ENCODE data around the gene WNT5A. TPM values are rescaled to one million over a fixed set of nuclear protein-coding genes. Genes with fewer than 3 reads are reported as not detected.

The WNT5A gene
- total and polyA plus RNA-seq, 3 donors from 2014 or later, result 3.4 to 12.4 (median 11.1) TPM

DNA sequence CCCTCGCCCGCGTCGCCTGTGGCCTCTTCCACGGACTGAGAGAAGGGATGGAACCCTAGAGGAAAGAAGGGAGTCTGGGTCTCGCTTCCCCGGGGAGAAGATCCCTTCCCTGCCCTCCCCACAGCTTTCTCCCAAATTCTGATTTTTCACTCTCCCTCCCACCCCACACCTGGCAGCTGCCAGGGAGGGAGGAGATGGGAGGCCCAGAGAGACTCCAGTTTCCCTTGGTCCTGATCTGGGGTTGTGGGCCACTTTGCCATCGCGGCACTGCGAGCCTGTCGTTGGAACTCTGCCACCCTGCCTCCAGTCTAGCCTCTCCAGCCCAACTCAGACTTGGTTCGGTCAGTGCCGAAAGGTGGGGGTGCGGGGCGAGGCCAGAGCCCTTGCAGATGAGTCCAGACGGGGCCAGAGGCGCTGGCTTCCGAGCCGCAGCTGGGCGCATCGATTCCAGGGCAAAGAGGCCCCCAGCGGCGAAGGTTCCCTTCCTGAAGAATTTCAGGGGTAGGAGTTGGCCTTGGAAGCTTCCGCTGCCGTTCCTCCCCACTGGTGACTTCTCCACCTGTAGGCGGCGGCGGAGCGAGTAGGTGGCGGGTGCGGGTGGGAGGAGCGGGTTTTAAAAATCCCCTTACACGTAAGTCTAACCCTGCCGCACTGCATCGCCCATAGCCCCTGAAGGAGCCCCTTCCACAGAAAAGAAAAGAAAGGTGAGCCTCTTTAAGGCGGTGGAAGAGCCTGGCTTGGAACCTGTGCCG lies 5.2 kb downstream of the WNT5A start:
- WGBS, 2 donors, result 3 to 8% methylated on average over 19 to 37 of the region's 37 CpGs
- no peaks in the 10 kb centered on the region for H3K27me3 ChIP-seq
- intact Hi-C loops (cut with DNase I; ENCODE audit: low total_unique reads), result loop anchor here (10.0 kb wide), 1 partner anchor 563 kb away; no protein-coding TSS in a partner anchor
- H3K27ac ChIP-seq, result no peak overlapping the region
- DNase-seq, result peak; percentile 27
- H3K4me1 ChIP-seq, result peaks cover 18% of the 10 kb centered on the region
- H3K4me3 ChIP-seq, result peak overlapping the region; percentile 34 to 81
- TF ChIP-seq, protein P1, sequence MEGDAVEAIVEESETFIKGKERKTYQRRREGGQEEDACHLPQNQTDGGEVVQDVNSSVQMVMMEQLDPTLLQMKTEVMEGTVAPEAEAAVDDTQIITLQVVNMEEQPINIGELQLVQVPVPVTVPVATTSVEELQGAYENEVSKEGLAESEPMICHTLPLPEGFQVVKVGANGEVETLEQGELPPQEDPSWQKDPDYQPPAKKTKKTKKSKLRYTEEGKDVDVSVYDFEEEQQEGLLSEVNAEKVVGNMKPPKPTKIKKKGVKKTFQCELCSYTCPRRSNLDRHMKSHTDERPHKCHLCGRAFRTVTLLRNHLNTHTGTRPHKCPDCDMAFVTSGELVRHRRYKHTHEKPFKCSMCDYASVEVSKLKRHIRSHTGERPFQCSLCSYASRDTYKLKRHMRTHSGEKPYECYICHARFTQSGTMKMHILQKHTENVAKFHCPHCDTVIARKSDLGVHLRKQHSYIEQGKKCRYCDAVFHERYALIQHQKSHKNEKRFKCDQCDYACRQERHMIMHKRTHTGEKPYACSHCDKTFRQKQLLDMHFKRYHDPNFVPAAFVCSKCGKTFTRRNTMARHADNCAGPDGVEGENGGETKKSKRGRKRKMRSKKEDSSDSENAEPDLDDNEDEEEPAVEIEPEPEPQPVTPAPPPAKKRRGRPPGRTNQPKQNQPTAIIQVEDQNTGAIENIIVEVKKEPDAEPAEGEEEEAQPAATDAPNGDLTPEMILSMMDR (IDR thresholded peaks at IDR 0.05), result no peak
- no peak for TF ChIP-seq POLR2A (IDR thresholded peaks at IDR 0.05)
- no peaks in the 10 kb centered on the region for H3K9me3 ChIP-seq
- no peaks in the 10 kb centered on the region for H3K36me3 ChIP-seq (ENCODE audit: low read depth, missing control alignments)

DNA sequence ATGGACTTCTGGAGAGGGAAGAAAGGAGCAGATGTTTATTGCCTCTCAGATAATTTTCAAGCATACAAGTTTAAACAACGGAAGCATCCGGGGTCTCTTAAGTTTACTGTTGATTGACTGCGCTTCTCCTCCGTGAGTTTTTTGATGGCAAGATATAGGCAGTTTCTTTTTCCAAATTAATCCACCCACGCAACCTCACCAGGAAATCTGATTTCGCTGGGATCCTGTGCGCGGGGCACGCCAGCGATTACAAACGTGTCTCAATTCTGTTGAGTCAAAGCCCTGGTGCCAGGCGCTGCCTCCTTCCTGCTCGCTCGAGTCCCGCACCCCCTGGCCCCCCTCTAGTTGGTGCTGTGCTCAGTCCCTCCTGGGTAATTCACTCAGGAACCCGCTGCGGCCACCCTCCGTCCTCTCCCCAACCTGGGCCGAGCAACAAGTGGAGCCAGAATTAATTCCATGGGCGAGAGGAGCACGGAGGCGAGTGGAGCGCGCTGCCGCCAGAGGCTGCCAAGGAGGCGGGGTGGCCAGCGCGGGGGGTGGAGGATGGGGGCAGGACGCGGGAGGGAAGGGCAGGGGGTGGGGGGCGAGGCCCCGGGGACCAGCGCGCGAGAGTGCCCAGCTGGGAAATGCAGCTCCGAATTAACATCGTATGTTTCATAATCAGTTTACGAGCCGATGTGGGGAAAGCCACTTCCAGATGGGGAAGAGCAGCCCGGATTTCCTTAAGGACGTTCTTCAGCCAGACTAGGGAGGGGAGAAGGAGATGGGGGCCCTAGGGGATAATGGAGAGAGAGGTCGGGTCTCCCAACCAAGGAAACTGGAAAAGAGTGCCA lies 6.0 kb downstream of the WNT5A start:
- Histone ChIP-seq H3K9me3 (no peaks in the 10 kb centered on the region), H3K4me1 (peaks cover 18% of the 10 kb centered on the region), H3K27me3 (no peaks in the 10 kb centered on the region), H3K27ac (no peak overlapping the region), H3K4me3 (peak overlapping the region; percentile 34 to 81), H3K36me3 (ENCODE audit: low read depth, missing control alignments) (no peaks in the 10 kb centered on the region)
- peak; percentile 29 for DNase-seq
- 5 to 7% methylated on average over 29 to 42 of the region's 42 CpGs for WGBS, 2 donors
- intact Hi-C loops (cut with DNase I; ENCODE audit: low total_unique reads), result loop anchor here (10.0 kb wide), 1 partner anchor 564 kb away; no protein-coding TSS in a partner anchor
- no peak for TF ChIP-seq POLR2A (IDR thresholded peaks at IDR 0.05)
- TF ChIP-seq, protein P1 (IDR thresholded peaks at IDR 0.05), result no peak

GRCh38 chr3:55477306-55478303 lies 9.5 kb downstream of the WNT5A start:
- H3K4me1 ChIP-seq, result peaks cover 12% of the 10 kb centered on the region
- 58 to 66% methylated on average over 9 of the region's 9 CpGs for WGBS, 2 donors
- DNase-seq, result no peak
- TF ChIP-seq, protein P1 (IDR thresholded peaks at IDR 0.05), result no peak
- TF ChIP-seq POLR2A (IDR thresholded peaks at IDR 0.05), result no peak
- H3K27ac ChIP-seq, result no peak overlapping the region
- no peak overlapping the region for H3K4me3 ChIP-seq
- intact Hi-C loops (cut with DNase I; ENCODE audit: low total_unique reads), result no loop called here
- H3K36me3 ChIP-seq (ENCODE audit: low read depth, missing control alignments), result no peaks in the 10 kb centered on the region
- no peaks in the 10 kb centered on the region for H3K9me3 ChIP-seq
- no peaks in the 10 kb centered on the region for H3K27me3 ChIP-seq

- no peak overlapping the region for H3K27ac ChIP-seq
- no peaks in the 10 kb centered on the region for H3K27me3 ChIP-seq
- no peak for DNase-seq
- WGBS, 2 donors, result 84 to 85% methylated on average over 3 of the region's 3 CpGs
- no peaks in the 10 kb centered on the region for H3K36me3 ChIP-seq (ENCODE audit: low read depth, missing control alignments)
- peaks cover 2% of the 10 kb centered on the region for H3K4me1 ChIP-seq
- H3K4me3 ChIP-seq, result no peak overlapping the region
- H3K9me3 ChIP-seq, result no peaks in the 10 kb centered on the region
- no peak for TF ChIP-seq POLR2A (IDR thresholded peaks at IDR 0.05)
- TF ChIP-seq, protein P1 (IDR thresholded peaks at IDR 0.05), result no peak
- intact Hi-C loops (cut with DNase I; ENCODE audit: low total_unique reads), result no loop called here
These were observed 10.6 kb downstream of the WNT5A start for GRCh38 chr3:55476515-55476914.

Data from testis (tissue), 3 donors.